Retinal pigment epithelial cell (primary cell): ENCODE results near the gene SMC6.

Experiments
- DNase-seq: peaks from one replicate; pipeline ENCODE4 v3.0.0-alpha.2; 2010; ENCODE audit warnings: low read depth
- H3K4me3 ChIP-seq: 2 replicates; pipeline ENCODE4 v1.5.1; 2011; ENCODE audit warnings: mild to moderate bottlenecking, low read length, control low read depth, moderate library complexity
- CTCF ChIP-seq: conservative IDR thresholded peaks from 2 replicates; pipeline ENCODE4 v1.5.1; 2011; ENCODE audit warnings: low read depth, low read length, control low read depth, inconsistent platforms

Gene SMC6

DNA sequence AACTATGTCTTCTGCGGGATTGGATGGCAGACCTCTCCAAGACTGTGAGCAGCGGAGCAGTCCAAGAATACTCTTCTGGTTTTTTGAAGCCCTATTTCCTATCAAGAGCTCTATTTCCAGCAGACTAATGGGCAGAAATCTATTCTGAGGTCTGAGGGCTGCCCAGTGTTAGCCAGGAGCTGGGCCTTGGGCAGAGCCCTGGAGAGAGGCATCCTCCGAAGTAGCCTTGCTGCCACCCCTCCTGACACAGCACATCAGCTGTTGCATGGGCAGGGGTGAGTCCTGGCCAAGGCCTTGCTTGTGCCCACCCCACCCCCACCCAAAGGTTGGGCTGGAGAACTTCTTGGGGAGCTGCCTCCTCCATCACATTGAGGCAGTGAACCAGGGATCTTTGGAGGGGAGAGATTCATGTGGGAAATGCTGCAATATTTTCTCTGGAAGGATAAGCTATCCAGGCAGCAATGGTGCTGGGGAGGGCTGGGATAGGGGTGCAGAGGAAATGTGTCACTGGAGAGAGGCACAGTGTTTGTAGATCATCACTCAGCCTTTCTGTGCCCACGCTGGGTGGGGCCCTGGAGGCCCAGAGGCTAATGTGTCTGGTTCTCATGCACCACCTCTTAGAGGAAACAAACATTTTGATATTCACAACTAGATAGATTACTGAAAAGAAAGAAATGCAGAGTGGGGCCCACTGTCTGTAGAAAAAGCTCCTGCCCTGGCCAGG, 108.5 kb downstream of the SMC6 start:
- no peak for TF ChIP-seq CTCF
- no peak for DNase-seq
- no peak overlapping the region for H3K4me3 ChIP-seq

DNA sequence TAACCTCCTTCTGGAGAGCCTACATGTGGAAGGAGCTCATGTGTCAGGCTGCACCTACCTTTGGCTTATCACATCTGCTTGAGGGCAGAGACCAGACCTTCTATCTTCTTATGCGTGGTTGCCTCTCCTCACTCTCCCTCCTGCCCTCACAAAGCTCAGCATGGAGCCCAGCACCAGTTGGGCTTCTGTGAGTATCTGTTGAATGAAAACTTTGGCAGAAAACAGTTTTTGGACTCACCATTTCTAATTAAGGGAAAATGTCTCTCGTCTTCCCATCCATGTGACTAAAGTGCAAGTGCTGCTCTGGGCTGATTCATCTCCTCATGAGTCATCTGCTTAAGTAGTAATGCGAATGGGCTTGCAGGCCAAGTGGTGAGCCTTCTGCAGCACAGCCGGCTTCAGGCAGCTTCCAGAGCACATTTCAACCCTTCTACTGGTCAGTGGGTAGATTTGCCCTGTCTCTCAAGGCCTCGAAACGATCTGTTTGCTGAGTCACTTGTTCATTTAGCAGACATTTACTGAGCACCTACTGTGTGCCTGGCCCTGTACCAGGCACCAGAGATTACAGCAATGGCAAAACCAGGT, 110.5 kb downstream of the SMC6 start:
- DNase-seq: peak; percentile 89
- peak; percentile 2 for TF ChIP-seq CTCF

GRCh38 chr2:17640406-17640805, 113.2 kb downstream of the SMC6 start:
- no peak overlapping the region for H3K4me3 ChIP-seq
- no peak for TF ChIP-seq CTCF
- no peak for DNase-seq

More for the DNA sequence above, 110.5 kb downstream of the SMC6 start:
- no peak overlapping the region for H3K4me3 ChIP-seq

DNA sequence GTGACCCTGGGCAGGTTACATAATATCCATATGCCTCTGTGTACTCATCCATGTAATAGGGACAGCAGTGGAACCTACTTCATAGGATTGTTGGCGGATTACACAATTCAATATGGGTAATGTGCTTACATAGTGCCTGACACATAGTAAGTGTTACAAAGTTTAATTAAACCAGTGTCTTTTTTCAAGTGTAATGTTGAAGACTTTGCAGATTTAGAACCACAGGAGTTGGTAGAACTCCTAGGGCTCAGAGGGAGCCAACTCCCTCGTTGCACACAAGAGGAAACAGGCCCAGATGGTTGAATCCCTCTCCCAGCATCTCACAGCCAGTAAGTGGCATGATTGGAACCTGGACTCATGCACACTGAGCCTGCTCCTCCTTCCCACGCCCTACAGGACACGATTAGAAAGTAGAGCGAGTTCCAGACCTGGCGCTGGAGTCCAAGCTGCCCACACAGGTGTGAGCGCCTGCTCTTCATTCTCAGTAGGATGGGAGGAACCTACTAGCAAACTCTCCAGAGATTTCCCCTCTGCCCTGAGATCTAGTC, 115.3 kb downstream of the SMC6 start:
- no peak overlapping the region for H3K4me3 ChIP-seq
- no peak for DNase-seq
- no peak for TF ChIP-seq CTCF

DNA sequence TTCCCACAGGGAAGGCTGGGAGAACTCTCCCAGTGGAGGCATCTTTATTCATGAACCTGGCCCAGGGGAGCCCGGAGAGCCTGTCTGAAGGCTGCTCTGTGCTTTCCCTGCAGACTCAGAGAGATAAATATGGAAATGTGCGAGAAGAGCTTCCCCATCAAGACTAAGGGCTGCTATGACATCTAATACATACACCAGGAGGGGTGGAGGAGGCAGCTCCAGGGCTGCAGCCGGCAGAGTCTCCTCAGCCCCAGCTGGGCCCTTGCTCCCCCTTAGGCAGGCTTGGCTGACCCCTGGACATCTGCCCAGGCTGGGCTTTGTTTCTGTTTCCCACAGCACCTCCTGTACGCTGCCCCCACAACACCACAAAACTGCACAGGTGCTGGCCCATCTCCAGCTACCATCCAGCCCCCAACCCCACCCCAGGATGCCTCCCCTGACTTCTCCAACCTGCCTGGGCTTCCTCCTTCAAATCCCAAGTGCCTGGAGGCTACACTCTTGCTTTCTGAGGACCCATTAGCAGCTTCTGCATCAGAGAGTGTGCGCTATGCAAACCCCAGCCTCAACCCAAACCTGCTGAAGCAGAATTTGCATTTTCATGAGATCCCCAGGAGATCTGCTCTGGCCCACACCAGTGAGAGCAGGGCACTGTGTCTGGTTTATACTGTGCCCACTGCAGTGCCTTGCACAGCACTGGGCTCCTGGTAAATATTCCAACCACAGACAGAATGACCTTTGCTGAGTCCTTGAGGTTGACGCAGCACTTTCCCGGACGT, 116.3 kb downstream of the SMC6 start:
- no peak overlapping the region for H3K4me3 ChIP-seq
- DNase-seq: no peak
- no peak for TF ChIP-seq CTCF

DNA sequence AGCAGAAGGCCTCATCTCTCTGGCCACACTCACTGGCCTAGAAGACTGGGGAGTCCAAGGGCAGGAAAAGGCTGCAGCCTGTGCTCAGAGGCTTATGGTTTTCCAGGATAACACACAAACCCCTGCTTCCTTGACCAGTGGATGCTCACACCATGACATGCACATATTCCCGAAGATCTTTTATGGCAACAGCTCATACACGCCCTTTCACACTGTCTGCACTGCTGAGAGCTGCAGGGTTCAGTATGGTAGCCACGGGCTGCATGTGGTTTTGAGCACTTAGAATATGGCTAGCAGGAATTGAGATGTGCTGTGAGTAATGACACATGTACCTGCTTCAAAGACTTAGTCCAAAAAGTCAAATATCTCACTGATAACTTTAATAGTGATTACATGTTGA, 117.4 kb downstream of the SMC6 start:
- DNase-seq: no peak
- TF ChIP-seq CTCF: no peak
- H3K4me3 ChIP-seq: no peak overlapping the region
